ENCODE results near the gene STX18.
A peak's percentile ranks its signal among the peaks of the same experiment; 100 is the strongest.

The STX18 gene

DNA sequence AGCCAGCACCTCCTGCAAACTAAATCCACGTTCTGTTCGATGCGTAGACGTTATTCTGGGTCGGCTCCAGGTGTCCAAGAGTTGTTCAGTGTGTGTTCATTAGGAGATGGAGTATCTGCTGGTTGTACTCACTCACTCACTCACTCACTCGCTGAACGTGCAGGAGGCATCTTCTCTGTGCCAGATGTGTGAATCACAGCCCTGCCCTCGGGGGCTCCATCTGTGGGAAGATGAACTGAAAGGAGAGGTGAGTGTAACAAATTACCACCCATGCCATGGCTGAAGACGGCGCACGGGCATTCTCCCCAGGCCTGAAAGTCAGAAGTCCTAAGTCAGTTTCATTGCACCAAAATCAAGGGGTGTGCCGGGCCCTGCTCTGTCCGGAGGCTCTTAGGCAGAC lies 138.9 kb downstream of the STX18 start:
- no peak for DNase-seq (ENCODE audit: low read depth)
- TF ChIP-seq, protein P1, sequence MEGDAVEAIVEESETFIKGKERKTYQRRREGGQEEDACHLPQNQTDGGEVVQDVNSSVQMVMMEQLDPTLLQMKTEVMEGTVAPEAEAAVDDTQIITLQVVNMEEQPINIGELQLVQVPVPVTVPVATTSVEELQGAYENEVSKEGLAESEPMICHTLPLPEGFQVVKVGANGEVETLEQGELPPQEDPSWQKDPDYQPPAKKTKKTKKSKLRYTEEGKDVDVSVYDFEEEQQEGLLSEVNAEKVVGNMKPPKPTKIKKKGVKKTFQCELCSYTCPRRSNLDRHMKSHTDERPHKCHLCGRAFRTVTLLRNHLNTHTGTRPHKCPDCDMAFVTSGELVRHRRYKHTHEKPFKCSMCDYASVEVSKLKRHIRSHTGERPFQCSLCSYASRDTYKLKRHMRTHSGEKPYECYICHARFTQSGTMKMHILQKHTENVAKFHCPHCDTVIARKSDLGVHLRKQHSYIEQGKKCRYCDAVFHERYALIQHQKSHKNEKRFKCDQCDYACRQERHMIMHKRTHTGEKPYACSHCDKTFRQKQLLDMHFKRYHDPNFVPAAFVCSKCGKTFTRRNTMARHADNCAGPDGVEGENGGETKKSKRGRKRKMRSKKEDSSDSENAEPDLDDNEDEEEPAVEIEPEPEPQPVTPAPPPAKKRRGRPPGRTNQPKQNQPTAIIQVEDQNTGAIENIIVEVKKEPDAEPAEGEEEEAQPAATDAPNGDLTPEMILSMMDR (conservative IDR thresholded peaks at IDR 0.05; ENCODE audit: low read depth, low read length), result no peak
- H3K4me3 ChIP-seq (ENCODE audit: low read depth, low read length), result no peak overlapping the region

DNA sequence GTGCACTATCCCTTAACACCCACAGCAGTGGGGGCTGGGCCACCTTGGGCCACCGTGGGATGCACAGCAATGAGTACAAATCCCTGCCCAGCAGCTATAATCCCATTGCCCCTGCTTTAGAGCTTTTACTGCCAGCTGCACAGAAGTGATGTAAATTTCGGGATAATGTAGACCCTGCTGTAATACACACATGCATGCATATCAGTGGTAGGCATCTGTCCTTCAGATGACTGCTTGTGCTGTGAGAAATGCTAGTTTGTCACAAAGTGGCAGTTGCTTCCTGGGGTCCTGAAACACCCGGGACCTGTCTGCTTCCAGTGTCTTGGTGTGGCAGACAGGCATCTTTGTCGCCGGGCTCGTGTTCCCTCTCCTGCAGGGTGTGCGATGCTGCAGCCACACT lies 140.8 kb downstream of the STX18 start:
- TF ChIP-seq, protein P1 (conservative IDR thresholded peaks at IDR 0.05; ENCODE audit: low read depth, low read length), result no peak
- no peak overlapping the region for H3K4me3 ChIP-seq (ENCODE audit: low read depth, low read length)
- no peak for DNase-seq (ENCODE audit: low read depth)

DNA sequence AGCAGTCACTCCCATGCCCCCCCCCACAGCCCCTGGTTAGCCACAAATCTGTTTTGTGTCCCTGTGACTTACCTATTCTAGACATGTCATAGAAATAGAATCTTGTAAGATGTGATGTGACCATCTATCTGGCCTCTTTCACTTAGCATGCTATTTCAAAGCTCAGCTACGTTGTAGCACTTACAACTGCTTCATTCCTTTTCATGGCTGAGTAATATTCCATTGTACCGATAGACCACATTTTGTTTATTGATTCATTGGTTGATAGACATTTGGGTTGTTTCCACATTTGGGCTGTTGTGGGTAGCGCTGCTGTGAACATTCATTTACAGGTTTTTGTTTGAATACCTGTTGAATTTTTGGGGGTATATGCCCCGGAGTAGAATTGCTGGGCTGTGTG lies 143.4 kb downstream of the STX18 start:
- no peak for DNase-seq (ENCODE audit: low read depth)
- H3K4me3 ChIP-seq (ENCODE audit: low read depth, low read length), result no peak overlapping the region
- TF ChIP-seq, protein P1 (conservative IDR thresholded peaks at IDR 0.05; ENCODE audit: low read depth, low read length), result no peak

DNA sequence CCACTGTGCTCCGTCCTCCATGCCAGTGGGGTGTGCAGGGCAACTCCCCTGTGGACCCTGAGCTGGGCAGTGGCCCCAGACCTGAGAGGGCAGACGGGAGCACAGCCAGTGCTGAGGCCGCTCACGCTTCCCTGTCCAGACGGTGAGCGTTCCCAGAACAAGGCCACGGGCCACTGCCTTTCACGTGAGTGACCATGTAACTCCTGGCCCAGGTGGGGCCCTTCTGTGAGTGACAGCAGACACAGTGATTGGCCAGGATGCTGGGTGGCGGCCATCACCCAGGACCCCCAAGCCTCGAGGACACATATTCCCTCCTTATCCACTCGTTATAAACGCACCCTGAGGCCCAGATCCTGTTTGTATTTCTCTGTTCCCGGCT lies 144.4 kb downstream of the STX18 start:
- H3K4me3 ChIP-seq (ENCODE audit: low read depth, low read length), result no peak overlapping the region
- DNase-seq (ENCODE audit: low read depth), result no peak
- TF ChIP-seq, protein P1 (conservative IDR thresholded peaks at IDR 0.05; ENCODE audit: low read depth, low read length), result no peak

DNA sequence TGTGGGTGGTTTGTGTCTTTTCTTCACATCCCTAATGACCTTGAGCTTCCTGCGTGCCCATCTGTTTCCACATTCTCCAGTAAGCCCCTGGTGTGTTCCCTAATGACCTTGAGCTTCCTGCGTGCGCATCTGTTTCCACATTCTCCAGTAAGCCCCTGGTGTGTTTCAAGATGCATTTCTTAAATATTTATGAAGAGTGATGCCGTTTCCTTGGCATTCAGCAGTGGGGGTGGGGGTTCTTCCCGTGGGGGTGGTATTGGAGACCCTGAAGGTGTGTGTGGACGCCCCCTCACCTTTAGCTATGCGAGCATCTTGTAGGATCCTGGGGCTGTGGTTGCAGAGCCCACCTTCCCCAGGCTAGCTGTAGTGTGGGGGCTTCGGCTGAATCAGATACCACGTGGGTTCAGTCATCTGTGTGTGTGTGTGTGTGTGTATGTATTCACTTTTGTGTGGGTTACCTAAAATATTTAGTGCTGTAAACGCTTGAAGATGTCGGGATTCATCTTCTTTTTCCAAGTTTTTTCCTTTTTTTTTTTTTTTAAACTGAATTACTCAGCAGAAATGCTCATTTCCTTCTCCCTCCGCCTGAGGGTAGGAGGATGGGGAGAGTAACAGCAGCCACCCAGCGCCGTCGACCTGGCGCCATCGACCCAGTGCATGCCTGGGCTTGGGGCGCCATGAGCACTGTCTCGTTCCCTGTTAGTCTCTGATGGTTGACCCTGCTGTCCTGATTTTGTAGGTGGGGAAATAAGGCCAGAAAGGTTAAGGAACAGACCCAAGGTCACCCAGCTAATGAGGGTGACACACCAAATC lies 145.0 kb downstream of the STX18 start:
- no peak overlapping the region for H3K4me3 ChIP-seq (ENCODE audit: low read depth, low read length)

DNA sequence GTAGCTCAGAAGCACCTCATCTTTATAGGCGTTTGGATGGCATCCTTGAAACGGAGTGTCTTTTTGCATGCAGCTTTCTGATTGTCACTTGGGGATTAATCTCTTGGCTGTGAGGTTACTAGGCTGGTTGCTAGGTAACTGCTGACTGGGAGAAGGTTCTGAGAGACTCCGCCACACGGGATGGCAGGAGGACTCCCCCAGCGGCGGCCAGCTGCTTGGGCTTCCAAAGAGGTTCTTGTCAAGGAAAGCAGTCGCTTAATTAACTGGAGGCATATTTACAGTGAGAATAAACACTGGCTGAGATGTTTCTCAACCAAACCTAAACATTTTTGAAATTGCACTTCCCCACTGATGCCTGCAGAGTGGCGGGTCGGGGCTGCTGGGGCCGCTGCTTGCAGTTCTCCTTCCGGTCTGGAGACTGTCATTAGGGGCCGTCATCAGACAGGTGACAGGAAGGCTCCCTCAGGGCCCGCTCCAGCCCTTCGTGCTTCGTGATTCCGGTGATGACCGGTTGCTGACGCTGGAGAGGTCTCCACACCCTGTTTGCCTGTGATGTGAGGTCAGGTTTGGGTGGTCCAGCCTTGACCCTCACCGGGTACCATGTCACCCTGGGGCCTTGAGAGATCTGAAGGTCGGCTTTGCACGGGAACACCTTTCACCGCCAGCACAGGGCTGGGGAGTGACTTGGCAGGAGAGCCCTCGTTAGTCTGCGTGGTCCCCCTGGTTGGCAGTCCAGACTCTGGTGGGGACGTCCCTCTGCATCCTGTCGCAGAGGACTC lies 145.8 kb downstream of the STX18 start:
- TF ChIP-seq, protein P1 (conservative IDR thresholded peaks at IDR 0.05; ENCODE audit: low read depth, low read length), result peak; percentile 17
- H3K4me3 ChIP-seq (ENCODE audit: low read depth, low read length), result no peak overlapping the region
- DNase-seq (ENCODE audit: low read depth), result peak; percentile 48

More for the DNA sequence above, 145.0 kb downstream of the STX18 start:
- peak; percentile 63 for DNase-seq (ENCODE audit: low read depth)
- TF ChIP-seq, protein P1 (conservative IDR thresholded peaks at IDR 0.05; ENCODE audit: low read depth, low read length), result no peak
